CD4-positive, alpha-beta T cell treated with Interleukin-17A for 1 hour (primary cell): ENCODE measurements around the gene LTF.
"Not testable (repeated sequence)": the region's sequence is repeated elsewhere in the genome, so short reads cannot be mapped to it uniquely, and the experiment has no call there.

ENCODE experiments used
- DNase-seq: peaks from one replicate; pipeline ENCODE4 v3.0.0-alpha.2; 2020

Gene LTF

GRCh38 chr3:46388847-46389246 lies 75.9 kb downstream of the LTF start:
- DNase-seq = not testable (repeated sequence)

GRCh38 chr3:46386205-46386604 lies 78.5 kb downstream of the LTF start:
- DNase-seq = no peak
